ENCODE measurements around the gene HILPDA. TPM values are rescaled to one million over a fixed set of nuclear protein-coding genes. Genes with fewer than 3 reads are reported as not detected.
"Not testable (repeated sequence)": the region's sequence is repeated elsewhere in the genome, so short reads cannot be mapped to it uniquely, and the experiment has no call there.

HILPDA gene
- total and polyA plus RNA-seq, 2 of the 4 experiments (the other 2 are of a cell fraction), result 31.2 to 35.6 TPM

- H4K8ac ChIP-seq (ENCODE audit: low read depth in 2 of 2, low read length in 2 of 2); H4K91ac ChIP-seq (ENCODE audit: insufficient read depth, low read depth, low read length); H2AK9ac ChIP-seq (replicated peaks; ENCODE audit: low read depth, low read length, poor library complexity); H3K4me1 ChIP-seq (ENCODE audit: control insufficient read depth, insufficient read depth, low read length); H3K4ac ChIP-seq (ENCODE audit: low read depth, low read length); ATAC-seq (ENCODE audit: low read depth); H3K79me1 ChIP-seq (ENCODE audit: low read depth in 1 of 2, low read length in 2 of 2); in situ Hi-C loops (cut with MboI; ENCODE audit: low sequenced_read_pairs); H3K9me3 ChIP-seq (ENCODE audit: control insufficient read depth, insufficient read depth, low read length); H4K20me1 ChIP-seq (ENCODE audit: insufficient read depth, low read length); CTCF ChIA-PET; H3K4me2 ChIP-seq (ENCODE audit: low read depth, low read length); H3K56ac ChIP-seq (ENCODE audit: extremely low read depth, insufficient read depth, low read length); H3K27me3 ChIP-seq (ENCODE audit: control insufficient read depth, insufficient read depth, low read length); H3K14ac ChIP-seq (replicated peaks; ENCODE audit: low read depth, low read length); H2BK15ac ChIP-seq (ENCODE audit: low read depth, low read length); H4K5ac ChIP-seq (ENCODE audit: low read depth, low read length); H3K27ac ChIP-seq (ENCODE audit: insufficient read depth, low read length); H2BK120ac ChIP-seq (ENCODE audit: low read depth, low read length); dilution Hi-C loops (cut with HindIII; ENCODE audit: low sequenced_read_pairs, unreplicated experiment); H3K9me1 ChIP-seq (ENCODE audit: insufficient read depth, low read length); H3K18ac ChIP-seq (ENCODE audit: low read depth, low read length); intact Hi-C loops (cut with micrococcal nuclease); H2BK5ac ChIP-seq (ENCODE audit: low read depth, low read length, poor library complexity, severe bottlenecking); H2AFZ ChIP-seq (replicated peaks; ENCODE audit: low read length, poor library complexity); H3K9ac ChIP-seq (ENCODE audit: low read depth, low read length); H2AK5ac ChIP-seq (ENCODE audit: low read depth, low read length); H3K36me3 ChIP-seq (ENCODE audit: control insufficient read depth, insufficient read depth, low read length); H3K4me3 ChIP-seq (ENCODE audit: insufficient read depth, low read depth, low read length); DNase-seq; BruUV-seq (replicated peaks); POLR2A ChIA-PET (ENCODE audit: unreplicated experiment); H3K23ac ChIP-seq (ENCODE audit: low read depth, low read length); H2BK20ac ChIP-seq (ENCODE audit: low read depth, low read length): not testable (repeated sequence)
- no CpG with 5 or more reads among the region's 5 CpGs for WGBS, 2 experiments (ENCODE audit: extremely low coverage in 2 of 2, insufficient read length in 1 of 2)
Measured at GRCh38 chr7:128507321-128507993, 51.8 kb downstream of the HILPDA start.

Small RNA genes lying within 50 kb of the gene (microRNA-seq; reads per million reads assigned to microRNA genes)
- gene AC010655.1 (ENCODE audit: insufficient read depth, insufficient read length), result not detected
- gene AC010655.2 (ENCODE audit: insufficient read depth, insufficient read length), result not detected
- not detected for gene RF00017 (ENCODE audit: insufficient read depth, insufficient read length)
- gene RNU7-54P (ENCODE audit: insufficient read depth, insufficient read length), result not detected

Small RNA genes lying within 50 kb of the gene (small RNA-seq; reads per million reads assigned to genes)
- gene AC010655.1 (0 reads per million in 5 experiments), gene AC010655.2 (0 reads per million in 5 experiments), gene RF00017 (0 reads per million in 5 experiments), gene RNU7-54P (0 reads per million in 5 experiments)

Other genes starting within 250 kb of the HILPDA start
- gene LEP, start 214.6 kb upstream of the HILPDA start, total RNA-seq (2012; rRNA removed), result not detected in 2 replicates
- gene LEP, start 214.6 kb upstream of the HILPDA start, polyA plus RNA-seq (2012; rRNA removed), result not detected in 2 replicates
- 12.4 and 18.6 TPM in 2 replicates for gene RBM28, start 112.0 kb upstream of the HILPDA start, total RNA-seq (2012; rRNA removed)
- 18.6 and 20.4 TPM in 2 replicates for gene RBM28, start 112.0 kb upstream of the HILPDA start, polyA plus RNA-seq (2012; rRNA removed)
- gene PRRT4, start 94.2 kb upstream of the HILPDA start, total RNA-seq (2012; rRNA removed), result not detected in 2 replicates
- not detected in 2 replicates for gene PRRT4, start 94.2 kb upstream of the HILPDA start, polyA plus RNA-seq (2012; rRNA removed)
- gene IMPDH1, start 45.9 kb upstream of the HILPDA start, total RNA-seq (2012; rRNA removed), result 45.3 and 49.5 TPM in 2 replicates
- gene IMPDH1, start 45.9 kb upstream of the HILPDA start, polyA plus RNA-seq (2012; rRNA removed), result 69.3 and 72.0 TPM in 2 replicates
- 34.2 and 45.8 TPM in 2 replicates for gene METTL2B, start 20.9 kb downstream of the HILPDA start, total RNA-seq (2012; rRNA removed)
- gene METTL2B, start 20.9 kb downstream of the HILPDA start, polyA plus RNA-seq (2012; rRNA removed), result 14.1 and 18.0 TPM in 2 replicates
- 0.18 and 0.28 TPM in 2 replicates for gene GARIN1A, start 216.4 kb downstream of the HILPDA start, total RNA-seq (2012; rRNA removed)
- gene GARIN1A, start 216.4 kb downstream of the HILPDA start, polyA plus RNA-seq (2012; rRNA removed), result 1.4 and 1.6 TPM in 2 replicates

Data from IMR-90 (cell line).